Sigmoid colon (tissue), 4 donors: ENCODE data around the gene CERS6.

Experiments used
- CTCF ChIP-seq, 4 experiments: fragments of 450-650 bp in 3 of 4; fragments of 200-600 bp in 1 of 4; IDR thresholded peaks; one replicate each; pipeline ENCODE4 v1.5.1; 2016 to 2019; ENCODE audit warnings: antibody characterized with exemption in 4 of 4, mild to moderate bottlenecking in 3 of 4, moderate library complexity in 2 of 4
- POLR2A ChIP-seq, 2 donors: fragments of 450-650 bp; IDR thresholded peaks; one replicate each; pipeline ENCODE4 v1.6.1; 2016; ENCODE audit warnings: antibody characterized with exemption in 2 of 2, mild to moderate bottlenecking in 2 of 2, moderate library complexity in 2 of 2
- POLR2AphosphoS5 ChIP-seq, 4 donors: sonication (generic); formaldehyde crosslinking; IDR thresholded peaks; one replicate each; pipeline ENCODE4 v1.6.1; 2017; ENCODE audit warnings: antibody characterized with exemption in 4 of 4

GRCh38 chr2:168461942-168462331 lies 5.9 kb downstream of the CERS6 start:
- TF ChIP-seq CTCF (IDR thresholded peaks at IDR 0.05) (no peak), POLR2A (IDR thresholded peaks at IDR 0.05) (no peak), POLR2AphosphoS5 (IDR thresholded peaks at IDR 0.05) (no peak)
